Panc1 (cell line): ENCODE results near the gene SYT9. TPM values are rescaled to one million over a fixed set of nuclear protein-coding genes. Genes with fewer than 3 reads are reported as not detected.

Experiments
- ATAC-seq: fragments of 200-7000 bp; cut with Tn5 transposase; 2 replicates; pipeline ENCODE4 v1.9.1; 2020; ENCODE audit warnings: mild to moderate bottlenecking, moderate library complexity
- BruUV-seq: library from RNA; stranded (reverse); fragments of 400-500 nt; replicated peaks from 2 replicates; lab custom pipeline; 2021; lab: Mats Ljungman, UMichigan
- CTCF ChIA-PET: fragments of 300-600 bp; sonication (Branson Sonifier 250); formaldehyde crosslinking; loops from one replicate; lab custom pipeline; 2022; ENCODE audit warnings: antibody characterized with exemption; lab: Charles Lee
- POLR2A ChIA-PET: fragments of 300-600 bp; sonication (Branson Sonifier 250); formaldehyde crosslinking; loops from one replicate; lab custom pipeline; 2022; ENCODE audit warnings: antibody characterized with exemption; lab: Charles Lee
- DNase-seq: peaks from one replicate; pipeline ENCODE4 v3.0.0-alpha.2; 2010; ENCODE audit warnings: low read depth, low spot score
- H3K27ac ChIP-seq: 2 replicates; pipeline ENCODE4 v1.5.1; 2011; ENCODE audit warnings: mild to moderate bottlenecking, low read length, inconsistent platforms
- H3K27me3 ChIP-seq: fragments of 200-500 bp; sonication (Bioruptor generic); 2 replicates; pipeline ENCODE4 v1.6.0; 2014; ENCODE audit warnings: low read length, inconsistent platforms; ENCODE audit not compliant: control insufficient read depth, insufficient read depth
- H3K36me3 ChIP-seq: fragments of 200-500 bp; sonication (Bioruptor generic); 2 replicates; pipeline ENCODE4 v1.5.1; 2014; ENCODE audit warnings: inconsistent platforms, mild to moderate bottlenecking, low read length, moderate library complexity; ENCODE audit not compliant: control insufficient read depth, insufficient read depth
- H3K4me1 ChIP-seq: 2 replicates; pipeline ENCODE4 v1.5.1; 2011; ENCODE audit warnings: inconsistent platforms, mild to moderate bottlenecking, low read length, moderate library complexity; ENCODE audit not compliant: control insufficient read depth, insufficient read depth
- H3K4me3 ChIP-seq, 2 experiments: 2 replicates each; pipeline ENCODE4 v1.5.1; 2011 to 2012; ENCODE audit warnings: low read depth in 2 of 2, low read length in 2 of 2, mild to moderate bottlenecking in 2 of 2, inconsistent platforms in 1 of 2, moderate library complexity in 1 of 2
- H3K9me3 ChIP-seq: fragments of 200-500 bp; sonication (Bioruptor generic); 2 replicates; pipeline ENCODE4 v1.5.1; 2014; ENCODE audit warnings: low read depth, mild to moderate bottlenecking, inconsistent platforms, low read length, moderate library complexity; ENCODE audit not compliant: control insufficient read depth, insufficient read depth
- CTCF ChIP-seq: fragments of 450-650 bp; IDR thresholded peaks from 2 replicates; pipeline ENCODE4 v1.5.1; 2017; ENCODE audit warnings: mild to moderate bottlenecking
- POLR2AphosphoS5 ChIP-seq: IDR thresholded peaks from 2 replicates; pipeline ENCODE4 v1.6.1; 2012; ENCODE audit warnings: mild to moderate bottlenecking, low read depth, low read length, moderate library complexity
- REST ChIP-seq, 2 experiments: IDR thresholded peaks; 2 replicates each; pipeline ENCODE4 v1.6.1; 2011 to 2012; ENCODE audit warnings: low read depth in 2 of 2, control low read depth in 1 of 2, low read length in 1 of 2, mild to moderate bottlenecking in 1 of 2, moderate library complexity in 1 of 2; ENCODE audit not compliant: insufficient read depth in 1 of 2
- SIN3A ChIP-seq: IDR thresholded peaks from 2 replicates; pipeline ENCODE4 v1.6.1; 2012; ENCODE audit warnings: low read depth, mild to moderate bottlenecking, low read length, moderate library complexity, borderline replicate concordance; ENCODE audit not compliant: insufficient read depth
- TCF7L2 ChIP-seq: IDR thresholded peaks from 2 replicates; pipeline ENCODE4 v1.6.1; 2011; ENCODE audit warnings: mild to moderate bottlenecking, low read depth, low read length, inconsistent platforms
- in situ Hi-C: cut with HindIII; loops from 2 replicates; pipeline ENCODE4 v1.10.0; 2016; ENCODE audit warnings: low sequenced_read_pairs, low pct_unique_long_range_greater_than_20kb
- intact Hi-C: fragments of 100-400 bp; cut with micrococcal nuclease; formaldehyde crosslinking; loops from one replicate; pipeline ENCODE4 v1.10.0; 2022; ENCODE audit not compliant: unreplicated experiment
- total RNA-seq: library from RNA; stranded (reverse); gene quantifications from one replicate; pipeline ENCODE4 v1.2.1, GENCODE V29; 2021; ENCODE audit not compliant: unreplicated experiment

The SYT9 gene
- total RNA-seq, 1 experiment from 2014 or later: 3.7 TPM

GRCh38 chr11:7250166-7250565 lies 1.5 kb upstream of the SYT9 start:
- BruUV-seq: no TSS peak
- DNase-seq: no peak
- Histone ChIP-seq H3K27me3 (peaks cover 10% of the 10 kb centered on the region), H3K9me3 (no peaks in the 10 kb centered on the region), H3K36me3 (no peaks in the 10 kb centered on the region), H3K27ac (no peak overlapping the region), H3K4me1 (no peaks in the 10 kb centered on the region), H3K4me3 (no peak overlapping the region)
- CTCF ChIA-PET: interaction anchor here (0.6 kb wide), 1 partner anchor 53 kb away, joined by 7 read pairs; no protein-coding TSS in a partner anchor
- no peak for TF ChIP-seq CTCF
- TF ChIP-seq SIN3A: no peak
- no peak for TF ChIP-seq POLR2AphosphoS5
- TF ChIP-seq REST (IDR thresholded peaks at IDR 0.05; ENCODE audit: insufficient read depth in 1 of 2, low read depth in 2 of 2, low read length in 1 of 2): no peak
- TF ChIP-seq TCF7L2: no peak
- POLR2A ChIA-PET: no interaction called here
- in situ Hi-C loops: no loop called here
- ATAC-seq: no peak
- intact Hi-C loops: no loop called here

GRCh38 chr11:7251487-7251835 lies 243 bp upstream of the SYT9 start:
- POLR2A ChIA-PET: no interaction called here

More at GRCh38 chr11:7251487-7251835, 243 bp upstream of the SYT9 start:
- no peak overlapping the region for H3K27ac ChIP-seq
- DNase-seq: no peak
- no peaks in the 10 kb centered on the region for H3K9me3 ChIP-seq
- no peaks in the 10 kb centered on the region for H3K4me1 ChIP-seq
- CTCF ChIA-PET: no interaction called here
- no peak for TF ChIP-seq CTCF
- no peak for TF ChIP-seq POLR2AphosphoS5
- TF ChIP-seq REST (IDR thresholded peaks at IDR 0.05; ENCODE audit: insufficient read depth in 1 of 2, low read depth in 2 of 2, low read length in 1 of 2): no peak
- no peak for TF ChIP-seq TCF7L2
- TF ChIP-seq SIN3A: no peak
- peaks cover 10% of the 10 kb centered on the region for H3K27me3 ChIP-seq
- intact Hi-C loops: no loop called here
- H3K4me3 ChIP-seq: peak overlapping the region; percentile 47 to 73
- BruUV-seq: no TSS peak
- no peaks in the 10 kb centered on the region for H3K36me3 ChIP-seq
- in situ Hi-C loops: no loop called here
- no peak for ATAC-seq
